Measurements from ENCODE around the gene GABARAP. TPM values are rescaled to one million over a fixed set of nuclear protein-coding genes. Genes with fewer than 3 reads are reported as not detected.
A peak's percentile ranks its signal among the peaks of the same experiment; 100 is the strongest.

GABARAP gene
- total and polyA plus RNA-seq, 2 donors (not counting 1 experiment from before 2014, with no cell fraction given) = 323 to 371 TPM

DNA sequence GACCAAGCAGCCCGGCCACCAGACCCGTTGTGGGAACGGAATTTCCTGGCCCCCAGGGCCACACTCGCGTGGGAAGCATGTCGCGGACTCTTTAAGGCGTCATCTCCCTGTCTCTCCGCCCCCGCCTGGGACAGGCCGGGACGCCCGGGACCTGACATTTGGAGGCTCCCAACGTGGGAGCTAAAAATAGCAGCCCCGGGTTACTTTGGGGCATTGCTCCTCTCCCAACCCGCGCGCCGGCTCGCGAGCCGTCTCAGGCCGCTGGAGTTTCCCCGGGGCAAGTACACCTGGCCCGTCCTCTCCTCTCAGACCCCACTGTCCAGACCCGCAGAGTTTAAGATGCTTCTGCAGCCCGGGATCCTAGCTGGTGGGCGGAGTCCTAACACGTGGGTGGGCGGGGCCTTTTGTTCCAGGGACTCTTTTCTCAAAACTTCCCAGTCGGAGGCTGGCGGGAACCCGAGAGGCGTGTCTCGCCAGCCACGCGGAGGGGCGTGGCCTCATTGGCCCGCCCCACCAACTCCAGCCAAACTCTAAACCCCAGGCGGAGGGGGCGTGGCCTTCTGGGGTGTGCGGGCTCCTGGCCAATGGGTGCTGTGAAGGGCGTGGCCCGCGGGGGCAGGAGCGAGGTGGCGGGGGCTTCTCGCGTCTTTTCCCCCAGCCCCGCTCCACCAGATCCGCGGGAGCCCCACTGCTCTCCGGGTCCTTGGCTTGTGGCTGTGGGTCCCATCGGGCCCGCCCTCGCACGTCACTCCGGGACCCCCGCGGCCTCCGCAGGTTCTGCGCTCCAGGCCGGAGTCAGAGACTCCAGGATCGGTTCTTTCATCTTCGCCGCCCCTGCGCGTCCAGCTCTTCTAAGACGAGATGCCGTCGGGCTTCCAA is 39.1 kb upstream of the GABARAP start, which contains the start of gene SLC2A4:
Gene SLC2A4, plus strand, starts transcription at position 645 of the 879 bp plus-strand sequence. Its CDS starts 217 bp downstream, at position 862.
- H3K4me1 ChIP-seq (ENCODE audit: control insufficient read depth in 2 of 2, insufficient read depth in 2 of 2, low read length in 2 of 2) = peaks cover 20 to 31% of the 10 kb centered on the region in 2 donors
- peak within 1 kb of the TSS; percentile 76 for H3K27ac Mint-ChIP-seq
- POLR2A ChIA-PET = interaction anchor here (0.6 to 1.5 kb wide), 6 partner anchors 12 to 281 kb away, joined by 3 to 7 read pairs (median 4); partner anchors contain the start of gene GABARAP

More for the DNA sequence above, 39.1 kb upstream of the GABARAP start, which contains the start of gene SLC2A4:
- H3K27ac ChIP-seq (ENCODE audit: low read length in 2 of 2) = no peak within 1 kb of the TSS
- CTCF ChIA-PET = interaction anchor here (0.6 to 10.9 kb wide), 10 partner anchors 10 to 877 kb away, joined by 3 to 115 read pairs (median 4); partner anchors contain the start of genes ACADVL, ACAP1 and DLG4
- H3K36me3 ChIP-seq (replicated peaks in 1 of 2; ENCODE audit: control extremely low read depth in 1 of 2, control insufficient read depth in 1 of 2, extremely low read depth in 1 of 2, insufficient read depth in 2 of 2, low read length in 1 of 2) = no peaks in the 10 kb centered on the region
- Mint-ChIP-seq H3K27me3 (peaks cover 23% of the 10 kb centered on the region), H3K9me3 (ENCODE audit: insufficient read depth) (no peaks in the 10 kb centered on the region), H3K4me3 (peak within 1 kb of the TSS; percentile 92), H3K4me1 (peaks cover 20% of the 10 kb centered on the region)
- DNase-seq = peak; percentile 87
- H2AFZ ChIP-seq (ENCODE audit: insufficient read depth, low read depth, low read length, poor library complexity, severe bottlenecking) = peak within 1 kb of the TSS; percentile 64
- H3K27me3 ChIP-seq (replicated peaks in 1 of 4; ENCODE audit: control extremely low read depth in 1 of 4, control insufficient read depth in 3 of 4, insufficient read depth in 4 of 4, low read length in 3 of 4) = peaks cover 0 to 46% (median 13%) of the 10 kb centered on the region in 4 experiments
- H4K20me1 ChIP-seq (ENCODE audit: control insufficient read depth, insufficient read depth, low read length, poor library complexity, severe bottlenecking) = no peaks in the 10 kb centered on the region
- H3K9me3 ChIP-seq (ENCODE audit: control extremely low read depth in 1 of 3, control insufficient read depth in 2 of 3, insufficient read depth in 1 of 3, low read length in 2 of 3) = peaks cover 0 to 18% (median 0%) of the 10 kb centered on the region in 3 donors
- H3K9ac ChIP-seq (ENCODE audit: low read length) = peak within 1 kb of the TSS; percentile 67
- H3K79me2 ChIP-seq (ENCODE audit: control insufficient read depth, insufficient read depth, low read length) = no peaks in the 10 kb centered on the region
- peak within 1 kb of the TSS; percentile 98 for H3K4me2 ChIP-seq (replicated peaks; ENCODE audit: low read depth, low read length, poor library complexity, severe bottlenecking)
- peak; percentile 80 for ATAC-seq (ENCODE audit: low read depth)
- intact Hi-C loops (cut with micrococcal nuclease) = loop anchor here (2.0 kb wide), 1 partner anchor 19 kb away; the partner anchor contains the start of gene CLDN7
- 1% methylated on average over 67 of the region's 71 CpGs for WGBS (ENCODE audit: insufficient coverage)
- H3K4me3 ChIP-seq (ENCODE audit: control extremely low read depth in 1 of 5, extremely low read depth in 1 of 5, insufficient read depth in 1 of 5, low read depth in 2 of 5, low read length in 4 of 5) = peak within 1 kb of the TSS; percentile 2 to 69 (median 53)
- TF ChIP-seq, protein P1, sequence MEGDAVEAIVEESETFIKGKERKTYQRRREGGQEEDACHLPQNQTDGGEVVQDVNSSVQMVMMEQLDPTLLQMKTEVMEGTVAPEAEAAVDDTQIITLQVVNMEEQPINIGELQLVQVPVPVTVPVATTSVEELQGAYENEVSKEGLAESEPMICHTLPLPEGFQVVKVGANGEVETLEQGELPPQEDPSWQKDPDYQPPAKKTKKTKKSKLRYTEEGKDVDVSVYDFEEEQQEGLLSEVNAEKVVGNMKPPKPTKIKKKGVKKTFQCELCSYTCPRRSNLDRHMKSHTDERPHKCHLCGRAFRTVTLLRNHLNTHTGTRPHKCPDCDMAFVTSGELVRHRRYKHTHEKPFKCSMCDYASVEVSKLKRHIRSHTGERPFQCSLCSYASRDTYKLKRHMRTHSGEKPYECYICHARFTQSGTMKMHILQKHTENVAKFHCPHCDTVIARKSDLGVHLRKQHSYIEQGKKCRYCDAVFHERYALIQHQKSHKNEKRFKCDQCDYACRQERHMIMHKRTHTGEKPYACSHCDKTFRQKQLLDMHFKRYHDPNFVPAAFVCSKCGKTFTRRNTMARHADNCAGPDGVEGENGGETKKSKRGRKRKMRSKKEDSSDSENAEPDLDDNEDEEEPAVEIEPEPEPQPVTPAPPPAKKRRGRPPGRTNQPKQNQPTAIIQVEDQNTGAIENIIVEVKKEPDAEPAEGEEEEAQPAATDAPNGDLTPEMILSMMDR (IDR thresholded peaks at IDR 0.05) = no peak
- no peak for TF ChIP-seq EZH2 (IDR thresholded peaks at IDR 0.05; ENCODE audit: borderline replicate concordance, insufficient read depth, low read depth, low read length, poor library complexity, severe bottlenecking)

Data from B cell (primary cell).